ENCODE results near the gene PIP5K1C. TPM values are rescaled to one million over a fixed set of nuclear protein-coding genes. Genes with fewer than 3 reads are reported as not detected.

The PIP5K1C gene
- total and polyA plus RNA-seq, 9 of the 15 experiments (the other 6 are each of a cell fraction or from before 2014, with no cell fraction given), result 0.38 to 22.1 (median 4.1) TPM

GRCh38 chr19:3608079-3608641 lies 92.1 kb downstream of the PIP5K1C start (continued):
- no peak for TF ChIP-seq MXD1 (CRISPR knock-in tag; IDR thresholded peaks at IDR 0.05; ENCODE audit: borderline replicate concordance, poor library complexity, severe bottlenecking)
- TF ChIP-seq CEBPG (CRISPR knock-in tag; IDR thresholded peaks at IDR 0.05), result no peak
- TF ChIP-seq CEBPG (tag; conservative IDR thresholded peaks at IDR 0.05 in 1 of 2, IDR thresholded peaks at IDR 0.05 in 1 of 2), result no peak
- TF ChIP-seq KLF10 (CRISPR knock-in tag; IDR thresholded peaks at IDR 0.05), result no peak
- TF ChIP-seq NFRKB (IDR thresholded peaks at IDR 0.05; ENCODE audit: low read depth), result peak; percentile 98
- no peak for TF ChIP-seq ZNF224 (CRISPR knock-in tag; IDR thresholded peaks at IDR 0.05)
- no peak for TF ChIP-seq STAT6 (CRISPR knock-in tag; IDR thresholded peaks at IDR 0.05)
- no peak for TF ChIP-seq SMAD2 (IDR thresholded peaks at IDR 0.05; ENCODE audit: low read depth, low read length)
- no peak for TF ChIP-seq RREB1 (CRISPR knock-in tag; IDR thresholded peaks at IDR 0.05)
- TF ChIP-seq CBX5 (IDR thresholded peaks at IDR 0.05; ENCODE audit: borderline replicate concordance, low read depth), result no peak
- TF ChIP-seq HCFC1 (IDR thresholded peaks at IDR 0.05; ENCODE audit: low read depth, low read length), result no peak
- TF ChIP-seq NELFE (IDR thresholded peaks at IDR 0.05; ENCODE audit: insufficient read depth, insufficient read length), result no peak
- no peak for TF ChIP-seq E2F5 (CRISPR knock-in tag; IDR thresholded peaks at IDR 0.05)
- TF ChIP-seq ZNF444 (CRISPR knock-in tag; IDR thresholded peaks at IDR 0.05), result no peak
- TF ChIP-seq JUND (IDR thresholded peaks at IDR 0.05; ENCODE audit: borderline replicate concordance, low read depth, low read length), result 0 out of 2 replicates have a peak, but pooled peaks have one; percentile 39
- TF ChIP-seq JUND (tag; IDR thresholded peaks at IDR 0.05; ENCODE audit: borderline replicate concordance, low read depth, low read length), result no peak; the same call in 2 of the 3 replicates
- TF ChIP-seq KLF1 (tag; IDR thresholded peaks at IDR 0.05), result no peak
- TF ChIP-seq ZNF830 (CRISPR knock-in tag; IDR thresholded peaks at IDR 0.05), result no peak
